GM12865 (cell line): ENCODE results near the gene EGFL8.

Source experiments
- DNase-seq: peaks from one replicate; pipeline ENCODE4 v3.0.0; 2010; ENCODE audit warnings: low read depth
- H3K4me3 ChIP-seq: 2 replicates; pipeline ENCODE4 v1.5.1; 2011; ENCODE audit warnings: mild to moderate bottlenecking, low read depth, low read length, control low read depth
- CTCF ChIP-seq: IDR thresholded peaks from 2 replicates; pipeline ENCODE4 v1.5.1; 2011; ENCODE audit warnings: low read length, control low read depth, low read depth, inconsistent platforms; ENCODE audit not compliant: insufficient read depth; ENCODE audit errors: missing control alignments

EGFL8 gene

GRCh38 chr6:32167761-32168262 is 3.4 kb downstream of the EGFL8 start:
- DNase-seq: no peak
- H3K4me3 ChIP-seq: no peak overlapping the region
- no peak for TF ChIP-seq CTCF

GRCh38 chr6:32168350-32168749 is 4.0 kb downstream of the EGFL8 start:
- DNase-seq: no peak
- no peak for TF ChIP-seq CTCF
- no peak overlapping the region for H3K4me3 ChIP-seq

- TF ChIP-seq CTCF: no peak
- DNase-seq: no peak
- H3K4me3 ChIP-seq: no peak overlapping the region
Observed at GRCh38 chr6:32168807-32169591, 4.6 kb downstream of the EGFL8 start.

- no peak overlapping the region for H3K4me3 ChIP-seq
- DNase-seq: no peak
- no peak for TF ChIP-seq CTCF
Observed at GRCh38 chr6:32170294-32170693, 5.9 kb downstream of the EGFL8 start.

- TF ChIP-seq CTCF: no peak
- H3K4me3 ChIP-seq: no peak overlapping the region
- no peak for DNase-seq
Observed at GRCh38 chr6:32171234-32171633, 6.8 kb downstream of the EGFL8 start.

GRCh38 chr6:32173051-32173727 is 8.8 kb downstream of the EGFL8 start:
- no peak for TF ChIP-seq CTCF
- H3K4me3 ChIP-seq: no peak overlapping the region
- DNase-seq: no peak
